ENCODE results near the gene PRKCE.

The PRKCE gene

DNA sequence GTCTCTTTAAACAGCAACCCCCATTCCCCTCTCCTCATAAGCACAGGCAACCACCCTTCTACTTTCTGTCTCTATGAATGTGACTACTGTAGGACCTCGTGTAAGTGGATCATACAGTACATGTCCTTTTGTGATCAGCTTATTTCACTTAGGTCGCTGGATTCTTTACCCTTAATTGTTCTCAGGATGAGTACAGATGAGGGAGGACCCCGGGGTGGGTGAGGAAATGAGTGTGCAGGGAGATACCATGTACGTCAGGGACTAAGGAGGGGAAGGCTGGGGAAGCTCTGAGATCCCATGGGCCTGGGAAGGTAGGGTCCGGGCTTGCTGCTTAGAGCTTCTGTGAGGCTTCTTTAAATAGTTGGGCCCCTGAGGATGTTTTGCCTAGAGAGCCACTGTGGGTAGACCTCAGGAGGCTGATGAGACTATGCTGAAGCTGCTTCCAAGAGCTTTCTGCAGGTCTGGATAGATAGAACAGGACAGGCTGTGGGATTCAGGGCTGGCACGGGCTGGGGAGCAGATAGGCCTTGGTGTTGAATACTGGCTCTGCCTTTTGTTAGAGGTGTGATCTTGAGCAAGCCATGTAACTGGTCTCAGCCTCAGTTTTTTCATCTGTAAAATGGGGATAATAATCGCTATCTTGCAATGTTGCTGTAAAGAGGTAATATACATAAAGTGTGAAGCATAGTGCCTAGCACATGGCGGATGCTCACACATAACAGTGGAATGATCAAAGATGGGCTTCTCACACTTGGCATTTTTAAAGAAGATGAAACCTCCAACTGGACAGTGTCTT is 155.3 kb downstream of the PRKCE start:
- no peak for DNase-seq (ENCODE audit: low read depth in 2 of 2)

DNA sequence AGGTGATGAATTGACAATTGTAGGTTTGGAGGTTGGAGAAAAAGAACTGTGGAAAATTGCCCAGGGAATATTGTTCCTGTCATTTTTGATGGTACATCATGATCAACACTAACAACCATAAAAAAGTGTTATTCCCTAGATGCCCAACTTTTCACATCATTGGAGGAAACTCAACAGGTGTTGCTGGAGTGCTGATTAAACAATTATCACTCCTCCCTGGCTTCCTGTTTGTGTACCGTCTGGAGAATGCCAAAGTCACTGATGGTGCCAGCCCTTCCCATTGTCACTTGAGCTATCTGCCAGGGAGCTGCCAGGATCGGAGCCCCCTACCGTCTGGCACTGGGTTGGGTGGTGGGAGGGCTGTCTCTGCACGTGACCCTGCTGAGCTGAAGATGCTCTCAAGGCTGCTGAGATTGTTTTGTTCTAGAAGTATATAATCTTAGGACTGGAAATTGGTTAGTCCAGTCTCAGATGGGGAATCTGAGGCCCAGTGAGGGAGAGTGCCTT is 156.9 kb downstream of the PRKCE start:
- DNase-seq (ENCODE audit: low read depth in 2 of 2), result no peak

DNA sequence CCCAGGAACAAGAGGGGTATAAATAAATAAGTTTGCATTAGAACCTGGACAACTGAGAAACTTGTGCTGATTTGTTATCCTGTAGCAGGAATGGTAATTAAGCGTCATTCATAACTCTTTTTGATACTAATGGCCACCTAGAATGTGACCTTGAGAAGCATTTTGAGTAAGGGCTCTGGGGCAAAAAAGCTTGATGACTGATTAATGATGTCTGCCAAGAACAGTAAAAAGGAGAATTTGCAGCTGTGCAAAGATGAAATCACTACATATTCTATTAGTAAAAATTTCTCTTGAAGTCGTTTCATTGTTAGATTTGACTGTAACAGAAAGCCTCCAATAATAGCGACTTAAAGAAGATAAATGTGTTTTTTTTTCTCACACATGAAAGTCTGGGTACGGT is 157.7 kb downstream of the PRKCE start:
- no peak for DNase-seq (ENCODE audit: low read depth in 2 of 2)

DNA sequence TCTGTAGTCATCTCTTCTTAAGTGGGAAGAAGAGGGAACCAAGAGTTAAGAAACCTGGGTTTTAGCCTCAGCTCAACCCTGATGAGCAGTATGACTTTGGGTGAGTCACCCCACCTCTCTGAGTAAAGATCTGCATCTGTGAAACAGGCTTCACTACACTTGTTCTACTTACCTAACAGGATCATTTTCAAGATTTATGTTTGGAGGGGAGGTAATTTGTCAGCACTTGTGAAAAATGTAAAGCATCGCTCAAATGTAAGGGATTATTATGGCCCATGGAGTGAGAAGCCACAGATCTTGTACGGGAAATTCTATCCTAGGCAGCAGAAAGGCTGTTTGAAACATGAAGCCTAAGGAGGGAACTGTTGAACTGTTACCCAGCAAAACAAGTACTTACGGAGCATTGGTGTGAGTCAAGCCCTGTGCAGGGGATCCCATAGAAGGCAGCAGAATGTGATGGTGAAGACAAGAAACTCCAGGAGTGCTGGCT is 160.6 kb downstream of the PRKCE start:
- no peak for DNase-seq (ENCODE audit: low read depth in 2 of 2)

- DNase-seq (ENCODE audit: low read depth in 2 of 2), result no peak
Observed at GRCh38 chr2:45813003-45813941, 161.8 kb downstream of the PRKCE start.

GRCh38 chr2:45814488-45814887 is 163.0 kb downstream of the PRKCE start:
- no peak for DNase-seq (ENCODE audit: low read depth in 2 of 2)

DNA sequence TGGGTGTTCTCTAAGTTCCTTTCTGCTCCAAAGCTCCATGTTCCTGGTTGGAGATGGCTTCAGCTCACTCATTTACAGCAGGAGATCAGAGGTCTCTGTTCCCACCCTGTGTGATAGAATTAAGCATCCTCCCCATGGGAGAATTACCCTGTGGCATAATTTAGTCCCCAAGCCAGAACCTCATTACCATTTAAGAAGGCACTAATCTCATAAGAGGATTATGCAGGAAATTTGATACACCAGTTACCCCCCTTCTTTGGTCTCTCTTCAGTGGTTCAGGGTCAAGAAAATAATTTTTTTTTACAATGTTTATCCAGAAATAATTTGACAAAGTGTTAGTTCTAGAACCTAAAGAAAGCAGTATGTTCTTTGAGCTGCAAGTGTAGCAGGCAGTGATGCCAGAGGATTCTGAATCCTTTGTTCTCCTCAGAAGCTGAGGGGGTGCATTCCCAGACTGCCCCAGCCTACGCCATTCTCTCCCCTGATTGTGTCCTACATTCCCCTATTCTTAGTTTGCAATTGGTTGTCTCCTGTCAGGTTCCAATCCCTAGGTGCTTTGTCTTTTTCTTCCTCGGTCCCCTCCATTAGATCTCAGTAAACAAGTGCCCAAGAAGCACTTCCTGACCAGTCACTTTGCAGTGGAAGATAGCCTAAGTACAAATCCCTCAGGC is 163.6 kb downstream of the PRKCE start:
- no peak for DNase-seq (ENCODE audit: low read depth in 2 of 2)

DNA sequence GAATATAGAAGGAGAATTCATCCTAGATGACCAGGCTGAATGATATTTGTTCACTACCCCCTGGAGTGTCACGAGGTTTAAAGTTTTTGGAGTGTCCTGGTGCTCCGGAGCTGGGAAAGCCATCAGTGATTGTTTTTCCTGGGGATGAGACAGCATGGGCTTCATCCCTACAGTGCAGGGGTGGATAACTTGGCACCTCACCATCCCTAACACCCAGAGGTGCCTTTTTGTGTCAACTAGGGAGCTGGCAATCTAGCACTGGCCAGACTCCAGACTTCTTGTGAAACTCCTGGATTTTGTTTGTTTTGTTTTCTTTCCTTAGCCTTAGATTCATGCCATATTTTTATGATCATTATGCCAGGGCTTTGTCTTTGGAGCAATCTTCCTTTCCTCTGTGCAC is 164.8 kb downstream of the PRKCE start:
- DNase-seq (ENCODE audit: low read depth in 2 of 2), result no peak

DNA sequence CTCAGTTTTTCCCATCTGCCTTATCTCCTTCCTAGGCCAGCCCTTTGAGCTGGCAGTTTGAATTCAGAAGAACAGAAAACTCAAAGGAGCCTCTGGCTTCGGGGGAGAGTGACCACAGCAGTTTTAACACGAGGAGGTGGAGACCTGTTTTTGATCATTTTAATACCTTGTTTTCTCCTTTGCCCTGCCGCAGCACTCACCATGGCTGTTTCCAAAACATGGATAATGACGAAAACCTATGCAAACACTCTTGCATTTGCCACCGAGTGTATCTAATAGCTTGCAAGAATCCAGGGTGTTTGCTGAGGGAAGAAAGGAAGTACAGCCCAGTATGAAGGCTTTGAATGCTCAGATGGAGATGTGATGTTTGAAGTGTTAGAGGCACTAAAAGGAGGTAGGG is 167.1 kb downstream of the PRKCE start:
- no peak for DNase-seq (ENCODE audit: low read depth in 2 of 2)

DNA sequence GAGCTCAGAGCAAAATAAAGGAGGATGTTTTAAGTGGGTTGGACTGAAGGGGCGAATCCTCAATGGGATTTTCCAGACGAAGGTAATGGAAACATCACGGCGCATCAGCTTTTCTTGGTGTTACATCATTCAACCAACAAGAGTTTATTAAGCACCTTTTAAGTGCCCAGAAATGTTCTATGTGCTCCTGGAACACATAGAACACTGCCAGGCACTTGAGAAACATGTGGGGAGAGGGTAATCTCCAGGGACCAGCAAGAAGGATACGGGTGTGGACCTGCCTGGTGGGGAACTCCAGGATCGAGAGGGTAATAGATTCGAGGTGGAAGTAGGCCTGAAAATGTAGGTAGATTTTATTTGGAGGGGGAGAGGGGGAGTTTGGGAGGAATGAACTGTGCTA is 168.6 kb downstream of the PRKCE start:
- DNase-seq (ENCODE audit: low read depth in 2 of 2), result no peak

GRCh38 chr2:45821558-45822271 is 170.2 kb downstream of the PRKCE start:
- no peak for DNase-seq (ENCODE audit: low read depth in 2 of 2)

DNA sequence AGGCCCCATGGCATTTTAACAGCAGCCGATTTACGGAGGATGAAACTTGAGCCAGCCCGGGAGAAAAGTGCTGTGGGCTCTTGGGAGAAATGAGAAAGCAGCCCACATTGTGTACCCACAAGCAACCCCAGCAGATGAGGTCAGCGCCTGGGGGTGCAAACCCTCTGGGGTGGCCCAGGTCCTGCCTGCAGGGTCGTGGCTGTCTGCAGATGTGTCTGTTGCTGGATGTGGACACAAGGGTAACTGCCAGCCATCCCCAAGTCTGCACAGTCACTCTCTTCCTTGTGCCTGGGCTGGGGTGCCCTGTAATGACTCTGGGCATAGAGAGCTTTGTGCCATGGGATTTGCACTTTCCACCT is 170.8 kb downstream of the PRKCE start:
- no peak for DNase-seq (ENCODE audit: low read depth in 2 of 2)

- no peak for DNase-seq (ENCODE audit: low read depth in 2 of 2)
Observed at GRCh38 chr2:45823723-45824206, 172.3 kb downstream of the PRKCE start.

DNA sequence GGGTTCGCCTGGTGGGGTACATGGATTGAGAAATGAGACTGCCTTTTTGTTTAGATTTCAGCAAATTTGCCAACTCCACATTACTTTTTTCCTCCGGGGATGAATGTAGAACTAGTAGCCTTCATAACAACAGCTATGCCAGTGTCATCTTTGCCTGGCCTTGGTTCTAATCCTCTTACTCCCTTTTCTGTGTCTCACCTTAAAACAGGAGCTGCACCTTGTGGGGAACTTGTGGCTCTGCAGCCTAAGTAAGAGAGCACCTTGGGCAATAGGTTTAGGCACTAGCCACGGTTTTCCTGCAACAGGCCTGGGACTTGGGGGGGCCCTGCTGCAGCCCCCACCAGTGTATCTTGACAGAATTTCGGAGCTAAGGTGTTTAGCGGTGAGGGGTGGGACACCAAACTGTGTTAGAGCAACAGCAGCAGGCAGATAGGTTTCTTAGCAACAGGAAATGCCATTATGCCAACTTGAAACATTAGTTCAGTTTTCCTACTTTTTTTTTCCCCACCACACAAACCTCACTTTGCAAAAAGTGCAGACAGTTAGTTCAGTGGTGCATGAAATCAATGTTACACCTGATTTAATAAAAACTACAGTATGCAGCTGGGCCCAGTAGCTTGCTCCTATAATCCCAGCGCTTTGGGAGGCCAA is 173.7 kb downstream of the PRKCE start:
- DNase-seq (ENCODE audit: low read depth in 2 of 2), result no peak

- no peak for DNase-seq (ENCODE audit: low read depth in 2 of 2)
Observed at GRCh38 chr2:45826460-45826859, 175.0 kb downstream of the PRKCE start.

- no peak for DNase-seq (ENCODE audit: low read depth in 2 of 2)
Observed at GRCh38 chr2:45826884-45827635, 175.6 kb downstream of the PRKCE start.

DNA sequence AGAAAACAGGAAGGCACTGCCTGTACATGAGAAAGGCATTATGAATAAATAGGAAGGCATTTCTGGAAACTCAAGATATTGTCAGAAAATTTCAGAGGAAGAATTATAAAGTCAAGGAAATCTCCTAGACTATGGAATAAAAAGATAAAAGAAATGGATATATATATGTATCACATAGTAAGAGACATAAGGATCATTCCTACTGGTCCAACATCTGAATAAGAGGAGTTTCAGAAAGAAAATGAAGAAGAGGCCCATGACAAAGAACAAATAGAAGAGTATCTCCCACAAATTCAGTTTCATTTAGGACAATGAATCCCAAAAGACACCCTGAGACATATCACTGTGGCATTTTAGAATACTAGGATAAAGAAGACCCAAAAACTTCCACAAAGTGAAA is 178.8 kb downstream of the PRKCE start:
- no peak for DNase-seq (ENCODE audit: low read depth in 2 of 2)

- no peak for DNase-seq (ENCODE audit: low read depth in 2 of 2)
Observed at GRCh38 chr2:45833301-45833967, 182.0 kb downstream of the PRKCE start.

- DNase-seq (ENCODE audit: low read depth in 2 of 2), result no peak
Observed at GRCh38 chr2:45833968-45834344, 182.5 kb downstream of the PRKCE start.
